PFSK-1 (cell line): Measurements from ENCODE around the gene MTSS2.

Experiments used
- POLR2AphosphoS5 ChIP-seq: IDR thresholded peaks from 2 replicates; pipeline ENCODE4 v1.6.1; 2012; ENCODE audit warnings: low read depth, mild to moderate bottlenecking, control low read depth, low read length, moderate library complexity
- REST ChIP-seq, 2 experiments: IDR thresholded peaks; 2 replicates each; pipeline versions ENCODE4 v1.6.1 to v1.8.0; 2011 to 2012; ENCODE audit warnings: low read depth in 2 of 2, low read length in 2 of 2, control low read depth in 1 of 2, inconsistent platforms in 1 of 2, mild to moderate bottlenecking in 1 of 2, moderate library complexity in 1 of 2; ENCODE audit not compliant: insufficient read depth in 1 of 2
- SIN3A ChIP-seq: IDR thresholded peaks from 2 replicates; pipeline ENCODE4 v1.6.1; 2012; ENCODE audit warnings: mild to moderate bottlenecking, low read length, moderate library complexity, borderline replicate concordance; ENCODE audit not compliant: insufficient read depth

GRCh38 chr16:70706948-70707465 lies 21.2 kb upstream of the MTSS2 start:
- TF ChIP-seq REST (IDR thresholded peaks at IDR 0.05; ENCODE audit: insufficient read depth in 1 of 2, low read depth in 2 of 2, low read length in 2 of 2): no peak
- no peak for TF ChIP-seq SIN3A
- no peak for TF ChIP-seq POLR2AphosphoS5
